Right renal cortex interstitium (tissue), 3 donors: Measurements from ENCODE around the gene ASMT. TPM values are rescaled to one million over a fixed set of nuclear protein-coding genes. Genes with fewer than 3 reads are reported as not detected.
A peak's percentile ranks its signal among the peaks of the same experiment; 100 is the strongest.
"Not testable (repeated sequence)": the region's sequence is repeated elsewhere in the genome, so short reads cannot be mapped to it uniquely, and the experiment has no call there.

Experiments used
- DNase-seq, 3 donors: peaks; one replicate each; pipeline ENCODE4 v3.0.0-alpha.2; 2013; ENCODE audit warnings: low read depth in 3 of 3, low spot score in 2 of 3
- polyA plus RNA-seq, 3 donors: library from polyadenylated mRNA; unstranded; fragments of 120-200 nt; gene quantifications; one replicate each; pipeline ENCODE4 v1.2.1, GENCODE V29; 2013; ENCODE audit not compliant: insufficient read length in 3 of 3

Gene ASMT
- polyA plus RNA-seq, 3 donors = 0.11 TPM; not detected in 2

GRCh38 chrX:1646009-1646408, 31.1 kb downstream of the ASMT start:
- no peak for DNase-seq

- peak in 2 of 3 donors; percentile 51 to 74 for DNase-seq
Measured at GRCh38 chrX:1649621-1650020, 34.8 kb downstream of the ASMT start.

- DNase-seq = peak in 1 of 3 donors; percentile 29
Measured at GRCh38 chrX:1652011-1652811, 37.4 kb downstream of the ASMT start.

- no peak for DNase-seq
Measured at GRCh38 chrX:1656379-1656778, 41.5 kb downstream of the ASMT start.

- DNase-seq = no peak
Measured at GRCh38 chrX:1657367-1658070, 42.7 kb downstream of the ASMT start.

GRCh38 chrX:1658071-1658491, 43.2 kb downstream of the ASMT start:
- peak in 1 of 3 donors; percentile 29 for DNase-seq

GRCh38 chrX:1659664-1660461, 45.0 kb downstream of the ASMT start:
- no peak for DNase-seq

- no peak for DNase-seq
Measured at GRCh38 chrX:1661048-1661921, 46.4 kb downstream of the ASMT start.

- DNase-seq = no peak
Measured at GRCh38 chrX:1661922-1662221, 47.0 kb downstream of the ASMT start.

GRCh38 chrX:1667566-1667965, 52.7 kb downstream of the ASMT start:
- no peak for DNase-seq

GRCh38 chrX:1673337-1673736, 58.5 kb downstream of the ASMT start:
- DNase-seq = no peak

- DNase-seq = no peak
Measured at GRCh38 chrX:1676866-1677265, 62.0 kb downstream of the ASMT start.

GRCh38 chrX:1679238-1679637, 64.4 kb downstream of the ASMT start:
- no peak for DNase-seq

GRCh38 chrX:1681439-1681838, 66.6 kb downstream of the ASMT start:
- no peak for DNase-seq

GRCh38 chrX:1681856-1682255, 67.0 kb downstream of the ASMT start:
- DNase-seq = not testable (repeated sequence)

- not testable (repeated sequence) for DNase-seq
Measured at GRCh38 chrX:1682501-1682900, 67.6 kb downstream of the ASMT start.

- DNase-seq = not testable (repeated sequence)
Measured at GRCh38 chrX:1684883-1685282, 70.0 kb downstream of the ASMT start.

GRCh38 chrX:1685444-1685880, 70.6 kb downstream of the ASMT start:
- DNase-seq = not testable (repeated sequence)

- no peak for DNase-seq
Measured at GRCh38 chrX:1686642-1687041, 71.8 kb downstream of the ASMT start.
